Measurements from ENCODE around the gene INTS7.

INTS7 gene

DNA sequence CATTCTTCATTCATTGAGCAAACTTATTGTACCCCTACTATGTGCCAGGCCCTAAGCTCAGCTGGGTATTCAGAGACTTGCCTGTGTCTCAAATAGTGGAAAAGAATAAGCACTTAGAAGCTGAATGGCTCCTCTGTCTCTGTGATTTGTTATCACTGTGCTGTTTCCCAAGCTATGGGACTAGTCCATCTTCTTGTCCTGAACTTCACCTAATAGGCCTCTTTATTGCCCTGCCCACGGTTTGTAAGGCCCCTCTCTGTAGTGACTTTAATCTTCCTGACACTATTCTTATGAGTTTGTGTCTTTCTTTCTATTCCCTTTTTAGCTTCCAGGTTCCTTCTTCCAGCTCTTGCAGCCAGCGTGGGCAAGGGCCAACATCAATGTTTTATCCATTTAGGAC is 119.4 kb downstream of the INTS7 start:
- no peak overlapping the region for H3K4me3 ChIP-seq (replicated peaks; ENCODE audit: low read depth, low read length)
- no peak for DNase-seq (ENCODE audit: extremely low read depth, low read depth)
- TF ChIP-seq, protein P1, sequence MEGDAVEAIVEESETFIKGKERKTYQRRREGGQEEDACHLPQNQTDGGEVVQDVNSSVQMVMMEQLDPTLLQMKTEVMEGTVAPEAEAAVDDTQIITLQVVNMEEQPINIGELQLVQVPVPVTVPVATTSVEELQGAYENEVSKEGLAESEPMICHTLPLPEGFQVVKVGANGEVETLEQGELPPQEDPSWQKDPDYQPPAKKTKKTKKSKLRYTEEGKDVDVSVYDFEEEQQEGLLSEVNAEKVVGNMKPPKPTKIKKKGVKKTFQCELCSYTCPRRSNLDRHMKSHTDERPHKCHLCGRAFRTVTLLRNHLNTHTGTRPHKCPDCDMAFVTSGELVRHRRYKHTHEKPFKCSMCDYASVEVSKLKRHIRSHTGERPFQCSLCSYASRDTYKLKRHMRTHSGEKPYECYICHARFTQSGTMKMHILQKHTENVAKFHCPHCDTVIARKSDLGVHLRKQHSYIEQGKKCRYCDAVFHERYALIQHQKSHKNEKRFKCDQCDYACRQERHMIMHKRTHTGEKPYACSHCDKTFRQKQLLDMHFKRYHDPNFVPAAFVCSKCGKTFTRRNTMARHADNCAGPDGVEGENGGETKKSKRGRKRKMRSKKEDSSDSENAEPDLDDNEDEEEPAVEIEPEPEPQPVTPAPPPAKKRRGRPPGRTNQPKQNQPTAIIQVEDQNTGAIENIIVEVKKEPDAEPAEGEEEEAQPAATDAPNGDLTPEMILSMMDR (IDR thresholded peaks at IDR 0.05; ENCODE audit: low read depth, low read length, missing control alignments) = no peak

DNA sequence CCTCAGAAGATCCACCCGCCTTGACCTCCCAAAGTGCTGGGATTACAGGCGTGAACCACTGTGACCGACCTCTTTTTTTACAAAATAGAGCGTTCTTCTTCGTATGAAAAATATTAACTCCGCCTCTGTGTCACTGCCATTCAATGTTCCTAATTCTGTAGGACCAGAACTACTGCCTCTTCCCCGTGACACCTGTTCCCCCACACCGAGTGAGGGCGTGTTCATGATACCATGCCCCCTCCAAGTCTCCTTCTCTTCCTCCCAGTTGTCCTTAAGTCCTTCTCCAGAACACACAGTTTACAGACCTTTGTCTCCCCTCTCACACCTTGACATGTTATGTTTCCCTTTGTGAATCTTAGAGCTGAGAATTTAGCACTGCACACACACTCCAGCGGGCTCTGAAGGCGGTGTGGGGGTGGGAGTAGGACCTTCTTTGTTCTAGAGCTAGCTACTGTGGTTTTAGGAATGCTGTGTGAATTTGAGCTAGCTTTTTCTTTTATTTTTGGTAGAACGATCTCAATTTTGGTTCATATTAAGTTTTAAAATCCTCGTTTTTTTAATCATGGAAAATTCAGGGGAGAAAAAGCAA is 122.4 kb downstream of the INTS7 start:
- TF ChIP-seq, protein P1 (IDR thresholded peaks at IDR 0.05; ENCODE audit: low read depth, low read length, missing control alignments) = no peak
- DNase-seq (ENCODE audit: extremely low read depth, low read depth) = no peak
- H3K4me3 ChIP-seq (replicated peaks; ENCODE audit: low read depth, low read length) = no peak overlapping the region

DNA sequence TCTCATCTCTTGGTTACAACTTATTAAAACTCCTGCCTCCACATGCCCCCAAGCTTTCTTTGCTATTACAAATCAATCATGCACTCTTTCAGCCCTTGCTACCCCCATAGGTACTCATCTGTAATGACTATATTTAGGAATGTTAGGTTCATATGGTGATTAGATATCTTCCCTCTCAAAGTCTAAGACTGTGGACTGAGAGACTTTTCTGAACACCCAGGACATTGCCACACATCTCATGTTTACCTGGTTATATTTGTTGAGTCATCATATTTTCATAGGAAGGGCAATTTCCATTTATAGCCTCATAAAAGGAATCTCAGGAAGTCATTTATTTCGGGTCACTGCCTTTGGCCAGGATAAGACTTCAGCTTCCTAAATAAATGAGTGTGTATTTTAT is 123.3 kb downstream of the INTS7 start:
- TF ChIP-seq, protein P1 (IDR thresholded peaks at IDR 0.05; ENCODE audit: low read depth, low read length, missing control alignments) = no peak
- DNase-seq (ENCODE audit: extremely low read depth, low read depth) = no peak
- H3K4me3 ChIP-seq (replicated peaks; ENCODE audit: low read depth, low read length) = no peak overlapping the region

DNA sequence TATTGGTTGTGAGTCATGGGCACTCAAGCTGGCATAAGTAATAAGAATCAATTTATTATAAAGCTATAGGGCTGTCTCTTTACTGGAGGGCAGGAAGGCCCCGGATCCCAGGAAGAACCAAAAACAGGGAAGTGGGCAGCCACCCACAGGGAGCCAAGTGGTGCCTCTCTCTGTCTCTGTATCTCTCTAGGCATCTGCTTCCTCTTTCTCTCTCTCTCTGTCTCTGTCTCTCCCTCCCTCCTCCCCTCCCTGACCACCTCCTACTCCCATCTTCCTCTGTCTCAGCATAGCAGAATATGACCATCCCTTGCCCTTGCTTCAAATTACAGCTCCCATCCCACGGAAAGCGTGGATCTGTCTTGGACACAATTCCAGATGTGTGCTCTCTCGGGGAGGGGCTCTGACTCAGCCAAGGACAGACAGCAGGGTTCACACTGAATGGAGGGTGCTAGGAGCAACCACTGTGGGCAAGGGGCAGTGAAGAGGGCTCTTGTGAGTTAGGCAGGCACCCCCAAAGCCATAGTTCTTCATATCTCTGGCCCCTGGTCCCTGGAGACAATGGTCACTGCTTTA is 124.4 kb downstream of the INTS7 start:
- TF ChIP-seq, protein P1 (IDR thresholded peaks at IDR 0.05; ENCODE audit: low read depth, low read length, missing control alignments) = no peak
- H3K4me3 ChIP-seq (replicated peaks; ENCODE audit: low read depth, low read length) = no peak overlapping the region
- DNase-seq (ENCODE audit: extremely low read depth, low read depth) = peak; percentile 22

DNA sequence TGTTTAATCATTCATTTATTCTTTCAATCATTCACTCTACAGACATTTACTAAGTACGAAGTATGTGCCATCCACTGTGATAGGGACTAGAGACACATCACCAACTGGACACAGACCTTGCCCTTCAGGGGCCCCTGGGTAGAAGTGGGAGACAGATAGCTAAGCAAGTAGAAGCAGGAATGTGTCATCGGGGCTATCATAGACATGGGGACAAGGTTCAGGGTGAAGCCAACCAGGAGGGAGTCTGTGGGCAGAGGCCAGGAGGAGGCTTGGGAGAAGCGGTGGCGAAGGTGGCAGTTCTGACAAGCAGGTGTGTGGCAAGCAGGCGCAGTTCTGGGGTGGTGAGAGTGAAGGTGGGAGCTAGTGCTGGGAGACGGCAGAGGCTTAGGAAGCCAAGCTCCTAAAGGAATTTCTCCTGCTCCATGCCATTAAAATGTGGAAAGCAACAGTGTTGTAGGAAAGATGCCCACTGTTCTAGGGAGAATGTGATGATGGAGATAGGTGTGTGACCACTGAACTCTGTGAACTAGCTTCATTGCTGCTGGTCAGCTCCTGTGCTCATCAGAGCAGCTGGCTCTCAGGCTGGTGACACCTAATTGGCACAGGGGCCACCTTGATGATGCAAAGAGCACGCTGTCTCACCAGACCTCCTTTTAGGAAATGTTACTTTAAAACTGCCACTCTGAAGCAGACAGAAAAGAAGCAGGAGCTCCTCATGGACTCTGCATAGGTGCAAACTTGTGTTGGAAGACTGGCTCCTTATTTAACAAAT is 125.1 kb downstream of the INTS7 start:
- no peak overlapping the region for H3K4me3 ChIP-seq (replicated peaks; ENCODE audit: low read depth, low read length)
- TF ChIP-seq, protein P1 (IDR thresholded peaks at IDR 0.05; ENCODE audit: low read depth, low read length, missing control alignments) = no peak
- no peak for DNase-seq (ENCODE audit: extremely low read depth, low read depth)

DNA sequence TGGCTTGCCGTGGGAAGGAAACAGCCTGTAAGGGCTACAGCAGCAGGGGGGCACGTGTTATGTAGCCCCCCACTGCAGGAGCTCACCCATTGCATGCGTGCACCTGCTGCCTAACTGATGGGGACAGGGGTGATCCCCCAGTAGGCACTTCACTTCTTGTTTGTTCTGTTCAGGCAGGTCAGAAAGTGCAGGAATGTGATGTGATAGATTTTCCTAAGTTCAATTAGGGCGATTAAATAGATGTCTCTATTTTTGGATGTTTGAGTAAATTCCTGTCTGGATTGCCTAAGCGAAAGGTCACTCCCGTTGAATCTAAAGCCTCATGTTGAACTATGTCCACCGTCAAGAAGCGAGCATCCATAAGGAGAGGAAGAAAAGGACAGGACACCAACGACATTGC is 126.0 kb downstream of the INTS7 start:
- no peak for DNase-seq (ENCODE audit: extremely low read depth, low read depth)
- H3K4me3 ChIP-seq (replicated peaks; ENCODE audit: low read depth, low read length) = no peak overlapping the region
- TF ChIP-seq, protein P1 (IDR thresholded peaks at IDR 0.05; ENCODE audit: low read depth, low read length, missing control alignments) = no peak

Data from HFF-Myc (cell line).